Measurements from ENCODE around the gene NINL. TPM values are rescaled to one million over a fixed set of nuclear protein-coding genes. Genes with fewer than 3 reads are reported as not detected.

NINL gene
- total and polyA plus RNA-seq, 2 of the 4 experiments (the other 2 are of a cell fraction): 3.0 to 10.4 TPM

- Histone ChIP-seq H3K9ac (ENCODE audit: low read depth, low read length) (no peak overlapping the region), H3K9me1 (ENCODE audit: insufficient read depth, low read length) (peaks cover 4% of the 10 kb centered on the region; the same call in 1 of the 2 replicates), H3K27ac (ENCODE audit: insufficient read depth, low read length) (no peak overlapping the region), H3K79me1 (ENCODE audit: low read depth in 1 of 2, low read length in 2 of 2) (no peaks in the 10 kb centered on the region), H3K4me2 (ENCODE audit: low read depth, low read length) (no peak overlapping the region), H3K9me3 (ENCODE audit: control insufficient read depth, insufficient read depth, low read length) (no peaks in the 10 kb centered on the region), H2BK20ac (ENCODE audit: low read depth, low read length) (no peak overlapping the region), H2AFZ (replicated peaks; ENCODE audit: low read length, poor library complexity) (no peak overlapping the region), H4K5ac (ENCODE audit: low read depth, low read length) (no peak overlapping the region), H3K36me3 (ENCODE audit: control insufficient read depth, insufficient read depth, low read length) (peaks cover 16% of the 10 kb centered on the region; the same call in 1 of the 2 replicates), H3K4ac (ENCODE audit: low read depth, low read length) (no peak overlapping the region), H4K8ac (ENCODE audit: low read depth in 2 of 2, low read length in 2 of 2) (no peak overlapping the region), H2AK5ac (ENCODE audit: low read depth, low read length) (no peak overlapping the region), H3K23ac (ENCODE audit: low read depth, low read length) (no peak overlapping the region), H3K27me3 (ENCODE audit: control insufficient read depth, insufficient read depth, low read length) (no peaks in the 10 kb centered on the region), H2BK5ac (ENCODE audit: low read depth, low read length, poor library complexity, severe bottlenecking) (no peak overlapping the region), H4K91ac (ENCODE audit: insufficient read depth, low read depth, low read length) (no peak overlapping the region), H3K4me3 (ENCODE audit: insufficient read depth, low read depth, low read length) (no peak overlapping the region), H3K18ac (ENCODE audit: low read depth, low read length) (no peak overlapping the region), H3K56ac (ENCODE audit: extremely low read depth, insufficient read depth, low read length) (no peak overlapping the region), H3K14ac (replicated peaks; ENCODE audit: low read depth, low read length) (no peak overlapping the region), H3K4me1 (ENCODE audit: control insufficient read depth, insufficient read depth, low read length) (no peaks in the 10 kb centered on the region), H2BK120ac (ENCODE audit: low read depth, low read length) (no peak overlapping the region), H4K20me1 (ENCODE audit: insufficient read depth, low read length) (no peaks in the 10 kb centered on the region), H2BK15ac (ENCODE audit: low read depth, low read length) (no peak overlapping the region), H2AK9ac (replicated peaks; ENCODE audit: low read depth, low read length, poor library complexity) (no peak overlapping the region)
- ATAC-seq (ENCODE audit: low read depth) (no peak), DNase-seq (peak; percentile 27)
- WGBS, 2 experiments (ENCODE audit: extremely low coverage in 2 of 2, insufficient read length in 1 of 2): 79% methylated on average over 5 of the region's 9 CpGs; no CpG with 5 or more reads in 1 of the 2 experiments
- intact Hi-C loops (cut with micrococcal nuclease): no loop called here
- TF ChIP-seq MXI1 (IDR thresholded peaks at IDR 0.05; ENCODE audit: borderline replicate concordance, low read depth, low read length) (no peak), POLR2A (IDR thresholded peaks at IDR 0.05; ENCODE audit: low read depth, low read length) (no peak), SMC3 (IDR thresholded peaks at IDR 0.05; ENCODE audit: low read depth, low read length) (no peak), USF2 (IDR thresholded peaks at IDR 0.05; ENCODE audit: low read depth, low read length) (no peak), MAFK (IDR thresholded peaks at IDR 0.05; ENCODE audit: low read depth, low read length) (no peak), CTCF (conservative IDR thresholded peaks at IDR 0.05; ENCODE audit: low read depth, low read length) (no peak), FOS (IDR thresholded peaks at IDR 0.05; ENCODE audit: low read depth, low read length) (no peak), CEBPB (IDR thresholded peaks at IDR 0.05; ENCODE audit: low read depth, low read length) (no peak), BHLHE40 (IDR thresholded peaks at IDR 0.05; ENCODE audit: low read depth, low read length) (no peak), CHD1 (IDR thresholded peaks at IDR 0.05; ENCODE audit: low read depth, low read length) (no peak), RAD21 (IDR thresholded peaks at IDR 0.05; ENCODE audit: low read length) (no peak)
- in situ Hi-C loops (cut with MboI; ENCODE audit: low sequenced_read_pairs): no loop called here
- POLR2A ChIA-PET (ENCODE audit: unreplicated experiment): no interaction called here
- dilution Hi-C loops (cut with HindIII; ENCODE audit: low sequenced_read_pairs, unreplicated experiment): no loop called here
- CTCF ChIA-PET: interaction anchor here (0.6 kb wide), 1 partner anchor 44 kb away, joined by 3 read pairs; no protein-coding TSS in a partner anchor
- BruUV-seq (replicated peaks): no TSS peak
Measured at GRCh38 chr20:25496968-25497401, 88.3 kb downstream of the NINL start.
